ENCODE results near the gene ITGBL1. TPM values are rescaled to one million over a fixed set of nuclear protein-coding genes. Genes with fewer than 3 reads are reported as not detected.

Gene ITGBL1
- total RNA-seq, 2 donors from 2014 or later, result not detected

DNA sequence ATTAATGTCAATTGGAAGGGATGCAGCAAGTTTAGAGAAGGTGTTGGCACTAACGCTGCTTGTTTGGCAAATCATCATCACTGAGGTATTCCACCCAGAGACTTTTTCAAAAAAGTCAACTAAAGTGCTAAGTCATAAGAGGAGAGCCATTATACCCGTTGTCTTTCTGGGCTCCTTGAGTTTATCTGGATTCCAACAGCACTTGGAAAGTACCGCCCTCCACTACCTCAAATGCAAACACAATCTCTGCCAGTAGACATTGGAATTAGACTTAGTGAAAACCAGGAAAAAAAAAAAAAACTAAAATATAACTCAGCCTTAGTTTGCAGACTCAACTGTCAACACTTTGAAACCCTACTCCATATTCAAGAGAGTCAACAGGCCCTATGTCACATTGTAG is 266.0 kb downstream of the ITGBL1 start:
- DNase-seq (no peak), ATAC-seq (replicated peaks in 1 of 2) (no peak)
- Mint-ChIP-seq H3K4me3 (no peak overlapping the region), H3K9me3 (no peaks in the 10 kb centered on the region), H3K4me1 (ENCODE audit: low read depth) (no peaks in the 10 kb centered on the region), H3K27ac (no peak overlapping the region), H3K36me3 (ENCODE audit: insufficient read depth in 2 of 2) (no peaks in the 10 kb centered on the region), H3K27me3 (ENCODE audit: low read depth) (peaks cover 11% of the 10 kb centered on the region)

DNA sequence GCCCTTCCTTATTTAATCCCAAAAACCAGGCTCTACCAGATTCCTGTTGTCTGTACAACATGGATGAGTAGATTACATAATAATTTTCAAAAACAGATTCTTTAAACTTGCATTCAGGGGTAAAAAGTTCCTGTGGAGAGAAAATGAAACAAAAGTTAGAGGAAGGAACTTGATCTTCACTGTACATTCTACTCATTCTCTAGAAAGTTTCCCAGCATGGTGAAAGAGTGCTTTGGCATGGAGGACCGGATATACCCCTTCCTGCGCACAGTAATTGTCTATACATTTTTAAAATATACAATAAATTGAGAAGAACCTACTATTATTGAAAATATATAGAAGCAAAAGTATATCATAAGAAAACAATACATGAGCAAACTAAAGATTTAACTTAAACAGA is 274.2 kb downstream of the ITGBL1 start:
- no peak overlapping the region for H3K27ac Mint-ChIP-seq
- H3K27me3 Mint-ChIP-seq (ENCODE audit: low read depth), result peaks cover 8% of the 10 kb centered on the region
- DNase-seq, result no peak
- ATAC-seq (replicated peaks in 1 of 2), result no peak
- H3K4me1 Mint-ChIP-seq (ENCODE audit: low read depth), result no peaks in the 10 kb centered on the region
- no peaks in the 10 kb centered on the region for H3K9me3 Mint-ChIP-seq
- H3K36me3 Mint-ChIP-seq (ENCODE audit: insufficient read depth in 2 of 2), result no peaks in the 10 kb centered on the region
- no peak overlapping the region for H3K4me3 Mint-ChIP-seq

DNA sequence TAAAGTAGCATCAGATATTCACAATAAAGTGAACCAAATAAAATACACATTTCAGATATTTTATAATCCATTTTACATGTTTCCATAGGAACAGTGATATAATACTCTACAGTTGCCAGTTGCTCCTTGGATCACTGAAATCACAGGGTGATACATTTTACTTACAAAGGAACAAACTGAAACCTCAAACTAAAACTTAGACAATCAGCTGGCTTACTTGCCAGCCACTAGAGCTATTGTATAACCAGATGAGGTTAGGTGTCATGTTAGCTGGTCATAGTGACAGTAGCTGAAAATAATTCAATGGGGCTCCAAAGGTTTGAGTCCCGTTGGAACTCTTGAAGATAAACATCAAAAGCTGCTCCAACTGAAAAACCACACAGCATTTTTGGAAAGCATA is 274.6 kb downstream of the ITGBL1 start:
- Mint-ChIP-seq H3K9me3 (no peaks in the 10 kb centered on the region), H3K27ac (no peak overlapping the region), H3K4me3 (no peak overlapping the region), H3K36me3 (ENCODE audit: insufficient read depth in 2 of 2) (no peaks in the 10 kb centered on the region), H3K27me3 (ENCODE audit: low read depth) (peaks cover 8% of the 10 kb centered on the region), H3K4me1 (ENCODE audit: low read depth) (no peaks in the 10 kb centered on the region)
- DNase-seq (no peak), ATAC-seq (replicated peaks in 1 of 2) (no peak)

DNA sequence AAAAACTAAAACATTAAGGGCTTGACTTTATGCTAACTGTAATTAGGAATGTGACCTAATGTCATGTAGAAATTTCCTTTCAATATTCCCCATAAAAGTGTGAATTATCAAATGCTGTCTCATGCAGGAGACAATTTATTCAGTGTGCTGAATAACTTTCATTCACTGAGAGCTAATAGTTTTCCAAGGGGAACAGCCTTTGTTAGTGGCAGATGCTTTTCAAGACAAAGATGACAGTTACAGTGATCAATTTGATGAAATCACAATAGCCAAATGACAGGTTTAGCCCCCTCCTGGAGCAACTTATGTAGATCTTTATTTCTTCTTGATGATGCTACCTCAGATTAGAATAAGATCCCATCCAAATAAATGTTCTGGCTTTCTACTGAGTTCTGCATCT is 275.5 kb downstream of the ITGBL1 start:
- H3K27me3 Mint-ChIP-seq (ENCODE audit: low read depth), result peaks cover 8% of the 10 kb centered on the region
- H3K36me3 Mint-ChIP-seq (ENCODE audit: insufficient read depth in 2 of 2), result no peaks in the 10 kb centered on the region
- DNase-seq, result no peak
- no peaks in the 10 kb centered on the region for H3K9me3 Mint-ChIP-seq
- no peak overlapping the region for H3K4me3 Mint-ChIP-seq
- ATAC-seq (replicated peaks in 1 of 2), result no peak
- no peak overlapping the region for H3K27ac Mint-ChIP-seq
- H3K4me1 Mint-ChIP-seq (ENCODE audit: low read depth), result no peaks in the 10 kb centered on the region

DNA sequence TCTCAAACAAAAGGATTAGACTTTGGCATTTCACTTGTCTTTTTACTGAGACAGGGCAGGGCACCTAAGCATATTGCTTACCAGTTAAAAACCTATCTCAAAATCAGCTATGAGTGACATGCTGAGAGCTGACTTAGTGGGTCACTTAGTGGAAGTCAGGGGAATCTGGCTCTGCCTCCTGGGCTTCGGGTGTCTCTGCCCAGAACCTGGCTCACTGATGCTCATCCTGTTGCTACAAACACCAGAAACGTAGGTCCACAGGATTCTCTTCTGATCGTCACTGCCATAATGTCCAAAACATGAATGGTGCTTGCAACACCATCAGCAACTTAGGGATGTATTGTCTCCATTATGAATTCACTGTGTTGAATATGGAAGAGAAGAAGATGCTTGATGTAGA is 276.1 kb downstream of the ITGBL1 start:
- ATAC-seq (replicated peaks in 1 of 2), result no peak
- Mint-ChIP-seq H3K36me3 (ENCODE audit: insufficient read depth in 2 of 2) (no peaks in the 10 kb centered on the region), H3K4me1 (ENCODE audit: low read depth) (no peaks in the 10 kb centered on the region), H3K9me3 (no peaks in the 10 kb centered on the region), H3K27me3 (ENCODE audit: low read depth) (peaks cover 8% of the 10 kb centered on the region), H3K27ac (no peak overlapping the region), H3K4me3 (no peak overlapping the region)
- DNase-seq, result no peak

DNA sequence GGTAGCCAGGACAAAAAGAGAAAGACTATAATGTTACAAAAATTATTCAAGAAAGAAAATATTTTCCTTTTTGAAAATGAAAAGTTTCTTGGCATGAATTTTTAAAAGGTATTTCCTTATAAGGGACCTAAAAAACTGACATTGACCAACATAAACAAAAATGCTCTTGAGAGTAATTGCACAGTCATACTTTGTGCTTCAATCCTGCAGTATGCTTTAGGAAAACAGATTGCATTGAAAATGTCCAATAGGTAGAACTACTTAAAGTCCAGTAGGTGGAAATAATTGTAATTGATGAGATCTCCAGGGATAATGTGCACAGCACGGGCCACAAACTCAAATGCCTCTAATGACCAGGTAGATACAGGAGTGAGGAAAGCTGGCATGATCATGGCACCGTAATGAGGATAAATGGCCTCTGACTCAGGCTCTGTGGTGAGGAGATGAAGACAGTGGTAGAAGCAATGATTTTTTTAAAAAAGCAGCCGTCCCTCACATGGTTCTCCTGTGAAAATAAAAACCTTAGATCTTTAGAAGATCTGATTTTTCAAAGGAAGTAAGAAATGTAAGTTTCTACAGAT is 278.0 kb downstream of the ITGBL1 start:
- Mint-ChIP-seq H3K4me3 (no peak overlapping the region), H3K4me1 (ENCODE audit: low read depth) (no peaks in the 10 kb centered on the region), H3K27me3 (ENCODE audit: low read depth) (peaks cover 8% of the 10 kb centered on the region), H3K27ac (no peak overlapping the region), H3K9me3 (no peaks in the 10 kb centered on the region), H3K36me3 (ENCODE audit: insufficient read depth in 2 of 2) (no peaks in the 10 kb centered on the region)
- DNase-seq, result no peak
- ATAC-seq (replicated peaks in 1 of 2), result no peak

DNA sequence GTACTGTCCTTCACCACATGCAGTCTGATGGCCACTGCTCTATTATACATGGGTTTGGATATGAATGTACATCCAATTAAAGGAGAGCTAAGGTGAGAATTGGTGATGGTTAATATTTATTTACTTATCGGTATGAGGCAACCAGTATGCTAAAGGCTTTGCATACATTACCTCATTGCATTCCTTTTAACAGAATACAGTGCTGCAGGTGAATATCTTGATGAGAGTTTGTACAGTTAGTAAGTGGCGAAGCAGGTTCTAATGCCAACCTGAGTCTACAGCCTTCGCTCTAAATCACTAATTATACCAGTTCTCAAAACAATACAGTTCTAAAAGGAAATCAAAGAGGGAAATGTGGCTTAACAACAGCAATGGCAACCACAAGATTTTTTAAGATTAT is 284.1 kb downstream of the ITGBL1 start:
- Mint-ChIP-seq H3K36me3 (ENCODE audit: insufficient read depth in 2 of 2) (no peaks in the 10 kb centered on the region), H3K27ac (no peak overlapping the region), H3K4me1 (ENCODE audit: low read depth) (no peaks in the 10 kb centered on the region), H3K27me3 (ENCODE audit: low read depth) (no peaks in the 10 kb centered on the region), H3K4me3 (no peak overlapping the region), H3K9me3 (no peaks in the 10 kb centered on the region)
- ATAC-seq (replicated peaks in 1 of 2), result no peak
- no peak for DNase-seq

DNA sequence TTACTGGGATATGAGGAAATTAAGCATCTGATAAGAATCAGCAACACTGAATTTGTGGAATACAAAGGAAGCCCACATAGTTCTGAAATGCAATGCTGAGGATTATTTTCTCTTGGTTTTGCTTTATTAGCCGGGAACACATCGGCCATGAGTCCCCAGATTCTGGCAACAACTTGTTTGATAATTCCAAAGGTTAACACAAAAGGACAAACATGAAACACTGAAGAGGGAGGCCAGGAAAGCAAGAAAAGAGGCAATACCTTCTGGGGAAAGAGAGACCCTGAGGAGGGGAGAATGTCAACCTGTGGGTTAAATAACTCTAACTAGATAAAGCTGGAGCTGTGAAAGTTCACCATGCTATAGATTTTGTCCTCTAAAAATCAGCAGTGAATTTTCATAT is 285.9 kb downstream of the ITGBL1 start:
- no peaks in the 10 kb centered on the region for H3K9me3 Mint-ChIP-seq
- H3K4me3 Mint-ChIP-seq, result no peak overlapping the region
- no peaks in the 10 kb centered on the region for H3K36me3 Mint-ChIP-seq (ENCODE audit: insufficient read depth in 2 of 2)
- ATAC-seq (replicated peaks in 1 of 2) (no peak), DNase-seq (no peak)
- H3K27ac Mint-ChIP-seq, result no peak overlapping the region
- H3K27me3 Mint-ChIP-seq (ENCODE audit: low read depth), result peaks cover 12% of the 10 kb centered on the region
- H3K4me1 Mint-ChIP-seq (ENCODE audit: low read depth), result no peaks in the 10 kb centered on the region

DNA sequence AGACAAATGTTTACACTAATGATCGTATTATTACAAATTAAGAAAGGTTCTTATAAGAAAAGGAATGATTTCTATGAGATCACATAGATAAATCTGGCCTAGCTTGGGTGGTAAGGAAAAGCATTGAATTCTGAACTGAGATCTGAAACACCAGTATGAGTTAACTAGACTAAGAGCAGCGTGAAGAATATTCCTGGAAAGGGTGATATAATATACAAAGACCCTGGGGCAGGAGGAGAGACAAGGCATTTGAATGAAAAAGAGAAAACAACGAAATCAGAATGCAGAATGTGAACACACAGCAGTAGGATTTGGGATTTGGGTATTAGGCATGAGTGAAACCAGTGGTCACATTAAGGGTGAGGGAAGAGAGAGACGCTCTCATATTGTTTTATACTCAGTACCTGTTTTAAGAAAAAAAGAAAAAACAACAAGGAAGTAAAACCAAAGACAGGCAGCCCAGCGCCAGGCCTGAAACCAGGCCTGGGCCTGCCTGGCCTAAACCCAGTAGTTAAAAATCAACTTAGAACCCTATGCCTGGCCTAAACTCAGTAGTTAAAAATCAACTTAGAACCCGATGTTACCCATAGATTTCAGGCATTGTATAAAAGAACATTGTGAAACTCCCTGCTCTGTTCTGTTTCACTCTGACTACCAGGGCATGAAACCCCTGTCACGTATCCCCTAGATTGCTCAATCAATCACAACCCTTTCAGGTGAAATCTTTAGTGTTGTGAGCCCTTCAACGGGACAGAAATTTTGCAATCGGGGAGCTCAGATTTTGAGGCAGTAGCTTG is 287.1 kb downstream of the ITGBL1 start:
- ATAC-seq (replicated peaks in 1 of 2) (no peak), DNase-seq (no peak)
- H3K27ac Mint-ChIP-seq, result no peak overlapping the region
- no peaks in the 10 kb centered on the region for H3K9me3 Mint-ChIP-seq
- no peaks in the 10 kb centered on the region for H3K4me1 Mint-ChIP-seq (ENCODE audit: low read depth)
- peaks cover 16% of the 10 kb centered on the region for H3K27me3 Mint-ChIP-seq (ENCODE audit: low read depth)
- no peak overlapping the region for H3K4me3 Mint-ChIP-seq
- no peaks in the 10 kb centered on the region for H3K36me3 Mint-ChIP-seq (ENCODE audit: insufficient read depth in 2 of 2)

DNA sequence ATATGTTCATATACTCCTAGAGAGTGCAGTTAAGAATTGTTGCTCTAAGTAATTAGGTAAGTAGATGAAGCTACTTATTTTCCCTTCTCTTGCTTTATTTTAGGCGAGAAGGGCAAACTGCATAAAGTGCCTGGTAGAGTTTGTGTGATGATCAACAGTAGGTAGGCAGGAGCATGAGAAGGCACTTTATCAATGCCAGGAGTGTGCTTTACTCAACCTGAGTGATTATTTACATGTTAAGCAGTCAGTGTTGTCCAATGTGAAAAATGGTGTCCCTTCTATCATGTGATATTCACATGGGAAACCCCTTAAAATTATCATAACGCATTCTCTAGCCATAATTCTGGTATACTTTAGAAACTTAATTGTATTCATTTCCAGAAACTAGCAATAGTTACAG is 294.0 kb downstream of the ITGBL1 start:
- Mint-ChIP-seq H3K4me1 (ENCODE audit: low read depth) (no peaks in the 10 kb centered on the region), H3K4me3 (no peak overlapping the region), H3K9me3 (no peaks in the 10 kb centered on the region), H3K27me3 (ENCODE audit: low read depth) (peaks cover 30% of the 10 kb centered on the region), H3K36me3 (ENCODE audit: insufficient read depth in 2 of 2) (no peaks in the 10 kb centered on the region), H3K27ac (no peak overlapping the region)
- no peak for DNase-seq
- ATAC-seq (replicated peaks in 1 of 2), result no peak

DNA sequence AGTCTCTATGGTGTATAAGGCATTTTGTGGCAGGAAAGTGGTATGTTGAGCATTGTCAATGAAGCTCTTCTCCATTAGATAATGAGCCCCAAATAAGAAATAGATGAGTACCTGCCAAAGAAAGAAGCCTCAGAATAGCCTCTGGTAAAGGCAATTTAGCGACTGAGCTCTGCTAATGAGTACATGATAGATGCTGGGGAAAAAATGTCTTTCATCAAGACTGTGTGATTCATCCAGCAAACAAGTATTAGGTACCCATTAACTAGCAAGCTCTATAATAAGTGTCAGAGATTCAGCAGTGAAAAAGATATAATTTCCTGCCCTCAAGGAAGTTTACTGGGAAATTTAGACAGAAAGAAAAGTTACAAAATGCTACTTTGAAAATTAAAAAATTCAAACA is 294.6 kb downstream of the ITGBL1 start:
- H3K9me3 Mint-ChIP-seq, result no peaks in the 10 kb centered on the region
- no peaks in the 10 kb centered on the region for H3K4me1 Mint-ChIP-seq (ENCODE audit: low read depth)
- no peaks in the 10 kb centered on the region for H3K36me3 Mint-ChIP-seq (ENCODE audit: insufficient read depth in 2 of 2)
- no peak overlapping the region for H3K4me3 Mint-ChIP-seq
- DNase-seq, result no peak
- H3K27ac Mint-ChIP-seq, result no peak overlapping the region
- H3K27me3 Mint-ChIP-seq (ENCODE audit: low read depth), result peaks cover 28% of the 10 kb centered on the region
- no peak for ATAC-seq (replicated peaks in 1 of 2)

DNA sequence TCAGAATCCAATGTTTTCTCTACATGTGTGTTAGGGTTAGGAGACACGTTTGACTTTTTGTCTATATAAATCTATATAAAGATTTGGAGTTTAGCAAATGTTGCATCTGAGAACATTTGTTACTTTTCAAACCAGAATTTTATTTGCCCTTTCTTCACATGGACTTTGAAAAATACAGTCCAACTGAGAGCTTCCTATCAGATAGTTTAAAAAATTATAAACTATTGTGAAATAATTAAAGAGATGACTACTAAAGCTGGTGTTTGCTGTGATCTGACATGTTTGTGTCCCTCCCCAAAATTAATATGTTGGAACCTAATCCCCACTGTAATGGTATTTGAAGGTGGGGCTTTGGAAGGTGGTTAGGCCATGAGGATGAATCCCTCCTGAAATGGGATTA is 297.1 kb downstream of the ITGBL1 start:
- DNase-seq, result no peak
- ATAC-seq (replicated peaks in 1 of 2), result no peak
- H3K36me3 Mint-ChIP-seq (ENCODE audit: insufficient read depth in 2 of 2), result no peaks in the 10 kb centered on the region
- no peaks in the 10 kb centered on the region for H3K4me1 Mint-ChIP-seq (ENCODE audit: low read depth)
- no peak overlapping the region for H3K4me3 Mint-ChIP-seq
- no peaks in the 10 kb centered on the region for H3K9me3 Mint-ChIP-seq
- no peak overlapping the region for H3K27ac Mint-ChIP-seq
- peaks cover 14% of the 10 kb centered on the region for H3K27me3 Mint-ChIP-seq (ENCODE audit: low read depth)

DNA sequence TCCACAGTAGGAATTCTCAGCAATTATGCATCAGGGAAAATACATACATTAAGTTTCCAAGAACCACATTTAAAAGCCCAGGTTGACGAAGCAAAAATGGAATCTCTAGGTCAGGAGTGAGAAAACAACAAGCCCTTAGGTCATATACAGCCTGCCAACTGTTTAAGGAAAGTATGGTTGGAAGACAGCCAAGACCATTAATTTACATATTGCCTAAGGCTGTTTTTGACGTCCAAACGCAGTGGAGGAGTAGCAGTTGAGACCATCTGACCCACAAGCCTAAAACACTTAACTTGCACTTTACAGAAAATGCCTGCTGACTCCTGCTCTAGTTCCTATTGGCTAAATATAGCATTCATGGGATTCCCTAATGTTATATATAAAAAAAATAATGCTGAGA is 299.0 kb downstream of the ITGBL1 start:
- ATAC-seq (replicated peaks in 1 of 2), result no peak
- Mint-ChIP-seq H3K4me1 (ENCODE audit: low read depth) (no peaks in the 10 kb centered on the region), H3K36me3 (ENCODE audit: insufficient read depth in 2 of 2) (no peaks in the 10 kb centered on the region), H3K27me3 (ENCODE audit: low read depth) (peaks cover 5% of the 10 kb centered on the region), H3K27ac (no peak overlapping the region), H3K9me3 (no peaks in the 10 kb centered on the region), H3K4me3 (no peak overlapping the region)
- no peak for DNase-seq

DNA sequence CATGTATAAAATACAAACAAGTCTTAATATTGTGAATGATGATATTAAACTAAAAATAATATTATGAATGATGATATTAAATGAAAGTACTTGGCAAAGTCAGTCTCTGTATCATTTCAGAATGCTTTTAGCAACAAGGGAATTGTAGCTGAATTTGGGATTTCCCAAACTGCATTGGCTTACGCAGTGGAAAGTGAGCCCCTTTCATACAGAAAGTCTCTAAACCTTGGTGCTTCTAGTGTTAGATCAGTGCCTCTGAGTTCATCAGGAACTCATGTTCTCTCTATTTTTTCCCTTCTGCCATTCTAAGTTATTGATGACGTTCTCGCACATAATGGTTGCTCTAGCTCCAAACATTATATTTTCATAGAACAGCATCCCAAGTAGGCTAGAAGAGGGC is 300.0 kb downstream of the ITGBL1 start:
- no peak for ATAC-seq (replicated peaks in 1 of 2)
- no peak overlapping the region for H3K27ac Mint-ChIP-seq
- no peaks in the 10 kb centered on the region for H3K9me3 Mint-ChIP-seq
- no peak for DNase-seq
- no peaks in the 10 kb centered on the region for H3K4me1 Mint-ChIP-seq (ENCODE audit: low read depth)
- peaks cover 3% of the 10 kb centered on the region for H3K27me3 Mint-ChIP-seq (ENCODE audit: low read depth)
- no peak overlapping the region for H3K4me3 Mint-ChIP-seq
- H3K36me3 Mint-ChIP-seq (ENCODE audit: insufficient read depth in 2 of 2), result no peaks in the 10 kb centered on the region
